Measurements from ENCODE around the gene C18orf32. TPM values are rescaled to one million over a fixed set of nuclear protein-coding genes. Genes with fewer than 3 reads are reported as not detected.

C18orf32 gene
- total and polyA plus RNA-seq, 10 of the 15 experiments (the other 5 are each of a cell fraction or from before 2014, with no cell fraction given): 11.5 to 67.0 (median 32.9) TPM

- peak; percentile 66 for TF ChIP-seq CUX1 (IDR thresholded peaks at IDR 0.05; ENCODE audit: insufficient replicate concordance, low read depth, low read length)
- TF ChIP-seq PML (IDR thresholded peaks at IDR 0.05; ENCODE audit: low read length): no peak; the same call in 1 of the 2 replicates
- TF ChIP-seq PRDM15 (CRISPR knock-in tag; IDR thresholded peaks at IDR 0.05): no peak
- no peak for TF ChIP-seq BCL11A (IDR thresholded peaks at IDR 0.05; ENCODE audit: low read depth, low read length)
- no peak for TF ChIP-seq ZNF207 (IDR thresholded peaks at IDR 0.05; ENCODE audit: borderline replicate concordance)
- TF ChIP-seq ZBTB40 (IDR thresholded peaks at IDR 0.05; ENCODE audit: borderline replicate concordance): no peak; the same call in 1 of the 2 replicates
- TF ChIP-seq IRF4 (IDR thresholded peaks at IDR 0.05; ENCODE audit: low read depth, low read length): 0 out of 2 replicates have a peak, but pooled peaks have one; percentile 4
- TF ChIP-seq BMI1 (IDR thresholded peaks at IDR 0.05; ENCODE audit: borderline replicate concordance): no peak
- TF ChIP-seq BHLHE40 (IDR thresholded peaks at IDR 0.05; ENCODE audit: borderline replicate concordance in 1 of 2, low read depth in 2 of 2, low read length in 1 of 2): no peak
- no peak for TF ChIP-seq HDGF (IDR thresholded peaks at IDR 0.05)
Observed at GRCh38 chr18:49486606-49486952, 455 bp downstream of the C18orf32 start (continued).

Data from GM12878 (cell line).